ENCODE results near the gene TARM1. TPM values are rescaled to one million over a fixed set of nuclear protein-coding genes. Genes with fewer than 3 reads are reported as not detected.
"Not testable (repeated sequence)": the region's sequence is repeated elsewhere in the genome, so short reads cannot be mapped to it uniquely, and the experiment has no call there.

TARM1 gene
- total RNA-seq, 2 donors from 2014 or later: not detected

GRCh38 chr19:54084410-54084809 lies 3.2 kb upstream of the TARM1 start:
- H3K9me3 Mint-ChIP-seq: no peaks in the 10 kb centered on the region
- ATAC-seq (no peak), DNase-seq (ENCODE audit: low spot score) (no peak)
- peaks cover 0 to 6% of the 10 kb centered on the region in 2 donors for H3K27me3 Mint-ChIP-seq
- H3K4me1 Mint-ChIP-seq (ENCODE audit: low read depth in 2 of 2): no peaks in the 10 kb centered on the region
- no peak overlapping the region for H3K27ac Mint-ChIP-seq
- no peaks in the 10 kb centered on the region for H3K36me3 Mint-ChIP-seq
- H3K4me3 Mint-ChIP-seq: no peak overlapping the region

- H3K4me1 Mint-ChIP-seq (ENCODE audit: low read depth in 2 of 2): no peaks in the 10 kb centered on the region
- DNase-seq (ENCODE audit: low spot score): no peak
- ATAC-seq: no peak
- H3K27ac Mint-ChIP-seq: no peak overlapping the region
- H3K27me3 Mint-ChIP-seq: peaks cover 0 to 8% of the 10 kb centered on the region in 2 donors
- no peaks in the 10 kb centered on the region for H3K36me3 Mint-ChIP-seq
- H3K9me3 Mint-ChIP-seq: no peaks in the 10 kb centered on the region
- no peak overlapping the region for H3K4me3 Mint-ChIP-seq
These were observed 3.8 kb downstream of the TARM1 start for GRCh38 chr19:54077334-54077733.

GRCh38 chr19:54074851-54075250 lies 6.3 kb downstream of the TARM1 start:
- Mint-ChIP-seq H3K27ac (no peak overlapping the region), H3K9me3 (no peaks in the 10 kb centered on the region), H3K4me1 (ENCODE audit: low read depth in 2 of 2) (no peaks in the 10 kb centered on the region), H3K27me3 (peaks cover 0 to 8% of the 10 kb centered on the region in 2 donors), H3K36me3 (no peaks in the 10 kb centered on the region), H3K4me3 (no peak overlapping the region)
- no peak for DNase-seq (ENCODE audit: low spot score)
- ATAC-seq: no peak

GRCh38 chr19:54073829-54074228 lies 7.3 kb downstream of the TARM1 start:
- ATAC-seq (no peak), DNase-seq (ENCODE audit: low spot score) (no peak)
- Mint-ChIP-seq H3K27ac (no peak overlapping the region), H3K4me1 (ENCODE audit: low read depth in 2 of 2) (no peaks in the 10 kb centered on the region), H3K27me3 (peaks cover 4 to 8% of the 10 kb centered on the region in 2 donors), H3K9me3 (no peaks in the 10 kb centered on the region), H3K4me3 (no peak overlapping the region), H3K36me3 (no peaks in the 10 kb centered on the region)

DNA sequence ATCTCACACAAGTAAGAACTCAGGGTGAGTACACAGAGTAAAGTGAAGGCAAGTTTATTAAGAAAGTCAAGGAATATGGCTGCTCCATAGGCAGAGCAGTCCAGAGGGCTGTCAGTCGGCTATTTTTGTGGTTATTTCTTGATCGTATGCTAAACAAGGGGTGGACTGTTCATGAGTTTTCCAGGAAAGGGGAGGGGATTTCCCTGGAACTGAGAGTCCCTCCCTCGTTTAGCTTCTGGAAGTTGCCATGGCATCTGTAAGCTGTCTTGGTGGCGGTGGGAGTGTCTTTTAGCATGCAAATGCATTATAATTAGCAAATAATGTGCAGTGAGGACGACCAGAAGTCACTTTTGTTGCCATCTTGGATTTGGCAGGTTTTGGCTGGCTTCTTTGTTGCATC lies 11.7 kb downstream of the TARM1 start:
- DNase-seq (ENCODE audit: low spot score) (no peak), ATAC-seq (no peak)
- Mint-ChIP-seq H3K4me3 (no peak overlapping the region), H3K36me3 (no peaks in the 10 kb centered on the region), H3K4me1 (ENCODE audit: low read depth in 2 of 2) (peaks cover 0 to 4% of the 10 kb centered on the region in 2 donors), H3K27me3 (peaks cover 11 to 14% of the 10 kb centered on the region in 2 donors), H3K9me3 (no peaks in the 10 kb centered on the region), H3K27ac (no peak overlapping the region)

DNA sequence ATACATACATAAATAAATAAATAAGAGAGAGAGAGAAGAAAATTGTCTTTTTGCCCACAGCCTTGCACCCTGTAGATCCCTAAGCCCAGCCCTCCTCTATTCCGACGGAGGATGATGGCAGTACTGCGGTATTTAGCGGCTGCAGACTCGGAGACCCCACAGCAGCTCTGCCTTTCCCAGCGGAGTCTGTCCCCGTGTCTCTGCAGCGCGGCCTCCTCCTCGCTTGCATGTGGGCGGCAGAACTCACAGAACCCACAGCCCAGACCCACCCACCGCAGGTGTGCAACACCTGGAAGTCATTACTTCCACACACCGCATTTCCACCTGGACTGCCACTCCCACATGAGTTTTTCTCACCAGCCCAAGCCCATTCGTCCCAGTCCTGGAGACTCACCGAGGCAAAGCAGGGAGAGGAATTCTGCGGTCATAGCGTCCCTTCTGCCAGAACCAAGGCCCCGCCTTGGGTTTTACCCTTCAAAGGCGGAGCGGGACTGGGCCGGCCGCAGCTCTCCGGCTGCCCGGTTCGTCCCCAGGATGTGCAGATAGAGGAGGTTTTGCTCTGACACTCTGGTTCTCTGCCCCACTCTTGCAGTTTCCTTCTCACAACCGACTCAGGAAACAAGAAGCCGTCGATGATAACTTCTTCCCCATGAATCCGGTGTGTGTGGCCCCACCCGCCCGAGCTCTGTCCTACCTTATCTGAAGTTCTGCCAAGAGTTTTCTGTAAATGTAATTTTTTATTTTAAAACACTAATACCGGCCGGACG lies 17.6 kb downstream of the TARM1 start, which contains the start of gene VSTM1:
TSS of gene VSTM1 (minus strand) at position 548 of the 767 bp plus-strand sequence. CDS start at position 428, 120 bp downstream.
- Mint-ChIP-seq H3K36me3 (no peaks in the 10 kb centered on the region), H3K27me3 (peaks cover 7 to 21% of the 10 kb centered on the region in 2 donors), H3K9me3 (no peaks in the 10 kb centered on the region), H3K27ac (no peak within 1 kb of the TSS), H3K4me3 (no peak within 1 kb of the TSS), H3K4me1 (ENCODE audit: low read depth in 2 of 2) (peaks cover 0 to 4% of the 10 kb centered on the region in 2 donors)
- no peak for ATAC-seq
- no peak for DNase-seq (ENCODE audit: low spot score)

- Mint-ChIP-seq H3K4me1 (ENCODE audit: low read depth in 2 of 2) (peaks cover 0 to 4% of the 10 kb centered on the region in 2 donors), H3K36me3 (no peaks in the 10 kb centered on the region), H3K27me3 (peaks cover 7 to 21% of the 10 kb centered on the region in 2 donors), H3K27ac (no peak overlapping the region), H3K9me3 (no peaks in the 10 kb centered on the region), H3K4me3 (no peak overlapping the region)
- ATAC-seq (peak in 1 of 2 donors; percentile 24), DNase-seq (ENCODE audit: low spot score) (no peak)
These were observed 18.5 kb downstream of the TARM1 start for GRCh38 chr19:54062643-54063042.

GRCh38 chr19:54047616-54048015 lies 33.5 kb downstream of the TARM1 start:
- no peak overlapping the region for H3K27ac Mint-ChIP-seq
- no peaks in the 10 kb centered on the region for H3K4me1 Mint-ChIP-seq (ENCODE audit: low read depth in 2 of 2)
- H3K9me3 Mint-ChIP-seq: no peaks in the 10 kb centered on the region
- ATAC-seq (no peak), DNase-seq (ENCODE audit: low spot score) (no peak)
- no peak overlapping the region for H3K4me3 Mint-ChIP-seq
- no peaks in the 10 kb centered on the region for H3K36me3 Mint-ChIP-seq
- H3K27me3 Mint-ChIP-seq: peaks cover 20 to 27% of the 10 kb centered on the region in 2 donors

- no peaks in the 10 kb centered on the region for H3K9me3 Mint-ChIP-seq
- no peak overlapping the region for H3K4me3 Mint-ChIP-seq
- ATAC-seq (no peak), DNase-seq (ENCODE audit: low spot score) (no peak)
- no peaks in the 10 kb centered on the region for H3K36me3 Mint-ChIP-seq
- no peaks in the 10 kb centered on the region for H3K4me1 Mint-ChIP-seq (ENCODE audit: low read depth in 2 of 2)
- H3K27me3 Mint-ChIP-seq: peaks cover 18 to 27% of the 10 kb centered on the region in 2 donors
- H3K27ac Mint-ChIP-seq: no peak overlapping the region
These were observed 35.4 kb downstream of the TARM1 start for GRCh38 chr19:54045771-54046170.

GRCh38 chr19:54042989-54043388 lies 38.2 kb downstream of the TARM1 start:
- Mint-ChIP-seq H3K4me1 (ENCODE audit: low read depth in 2 of 2) (no peaks in the 10 kb centered on the region), H3K9me3 (no peaks in the 10 kb centered on the region), H3K27me3 (peaks cover 13 to 19% of the 10 kb centered on the region in 2 donors), H3K4me3 (no peak overlapping the region), H3K27ac (no peak overlapping the region), H3K36me3 (no peaks in the 10 kb centered on the region)
- ATAC-seq (no peak), DNase-seq (ENCODE audit: low spot score) (no peak)

GRCh38 chr19:54041969-54042606 lies 39.1 kb downstream of the TARM1 start:
- H3K27ac Mint-ChIP-seq: no peak overlapping the region
- no peaks in the 10 kb centered on the region for H3K4me1 Mint-ChIP-seq (ENCODE audit: low read depth in 2 of 2)
- H3K36me3 Mint-ChIP-seq: no peaks in the 10 kb centered on the region
- no peaks in the 10 kb centered on the region for H3K9me3 Mint-ChIP-seq
- DNase-seq (ENCODE audit: low spot score): no peak
- ATAC-seq: no peak
- H3K27me3 Mint-ChIP-seq: peaks cover 17 to 19% of the 10 kb centered on the region in 2 donors
- no peak overlapping the region for H3K4me3 Mint-ChIP-seq

DNA sequence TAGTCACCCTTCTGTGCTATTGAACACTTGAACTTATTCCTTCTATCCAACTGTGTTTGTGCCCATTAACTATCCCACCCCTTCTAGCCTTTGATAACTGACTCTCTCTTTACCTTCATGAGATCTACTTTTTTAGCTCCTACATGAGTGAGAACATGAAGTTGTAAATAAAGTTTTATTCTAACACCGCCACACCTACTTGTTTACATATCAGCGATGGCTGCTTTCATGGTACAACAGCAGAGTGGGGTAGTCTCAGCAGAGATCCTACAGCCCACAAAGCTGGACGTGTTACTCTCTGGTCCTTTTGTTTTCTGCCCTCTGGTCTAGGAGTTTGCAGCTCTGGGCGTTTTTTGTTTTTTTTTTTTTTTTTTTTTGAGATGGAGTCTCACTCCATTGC lies 41.2 kb downstream of the TARM1 start:
- Mint-ChIP-seq H3K9me3 (no peaks in the 10 kb centered on the region), H3K4me1 (ENCODE audit: low read depth in 2 of 2) (no peaks in the 10 kb centered on the region), H3K4me3 (no peak overlapping the region), H3K27ac (no peak overlapping the region), H3K27me3 (peaks cover 3 to 4% of the 10 kb centered on the region in 2 donors), H3K36me3 (no peaks in the 10 kb centered on the region)
- DNase-seq (ENCODE audit: low spot score) (no peak), ATAC-seq (no peak)

DNA sequence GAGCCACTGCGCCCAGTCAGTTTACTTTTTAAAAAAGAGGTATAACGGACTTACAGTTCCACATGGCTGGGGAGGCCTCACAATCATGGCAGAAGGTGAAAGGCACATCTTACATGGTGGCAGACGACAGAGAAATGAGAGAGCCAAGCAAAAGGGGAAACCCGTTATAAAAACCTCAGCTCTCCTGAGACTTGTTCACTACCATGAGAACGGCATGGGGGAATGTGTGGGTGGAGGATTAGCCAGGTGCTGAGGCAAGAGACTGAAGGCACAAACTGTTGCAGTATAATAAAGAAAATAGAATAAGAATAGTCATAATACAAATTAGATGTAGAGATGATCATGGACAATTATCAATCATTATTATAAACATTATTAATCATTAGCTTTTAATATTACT lies 44.6 kb downstream of the TARM1 start:
- not testable (repeated sequence) for H3K36me3 Mint-ChIP-seq; H3K4me1 Mint-ChIP-seq (ENCODE audit: low read depth in 2 of 2); ATAC-seq; H3K27me3 Mint-ChIP-seq; H3K27ac Mint-ChIP-seq; DNase-seq (ENCODE audit: low spot score); H3K4me3 Mint-ChIP-seq; H3K9me3 Mint-ChIP-seq
